Measurements from ENCODE around the gene SEMA4D. TPM values are rescaled to one million over a fixed set of nuclear protein-coding genes. Genes with fewer than 3 reads are reported as not detected.

The SEMA4D gene
- total and polyA plus RNA-seq, 9 of the 15 experiments (the other 6 are each of a cell fraction or from before 2014, with no cell fraction given), result 0.38 to 5.1 (median 1.8) TPM

GRCh38 chr9:89436326-89436725, 61.6 kb downstream of the SEMA4D start (continued):
- TF ChIP-seq ARID4B (CRISPR knock-in tag; IDR thresholded peaks at IDR 0.05), result no peak

- H4K20me1 ChIP-seq (replicated peaks; ENCODE audit: control insufficient read depth, insufficient read depth, low read length), result peaks cover 6% of the 10 kb centered on the region; the same call in 1 of the 2 replicates
- POLR2A ChIA-PET, result no interaction called here
- H3K9me3 ChIP-seq (replicated peaks; ENCODE audit: control insufficient read depth, insufficient read depth, low read depth, low read length), result no peaks in the 10 kb centered on the region
- H3K36me3 ChIP-seq (ENCODE audit: control insufficient read depth, insufficient read depth, low read length), result no peaks in the 10 kb centered on the region
- no peaks in the 10 kb centered on the region for H3K79me2 ChIP-seq (ENCODE audit: control insufficient read depth, insufficient read depth, low read length)
- FAIRE-seq, result no peak
- H2AFZ ChIP-seq (ENCODE audit: low read depth, low read length), result no peak overlapping the region
- no peak overlapping the region for H3K9ac ChIP-seq (ENCODE audit: insufficient read depth in 1 of 2, low read depth in 2 of 2, low read length in 2 of 2)
- BruUV-seq (replicated peaks), result no TSS peak
- H3K4me2 ChIP-seq (ENCODE audit: insufficient read depth, low read length), result no peak overlapping the region
- CTCF ChIA-PET (ENCODE audit: low intra/inter-chr PET ratio), result no interaction called here
- no peak overlapping the region for H3K4me3 ChIP-seq
- in situ Hi-C loops (cut with MboI), result no loop called here
- 0% methylated on average over 10 of the region's 11 CpGs for WGBS (ENCODE audit: insufficient coverage, low coverage, missing lambda C conversion rate)
- no peak for TF ChIP-seq MYBL2 (IDR thresholded peaks at IDR 0.05; ENCODE audit: low read depth)
- no peak for TF ChIP-seq MYBL2 (CRISPR knock-in tag; IDR thresholded peaks at IDR 0.05; ENCODE audit: borderline replicate concordance)
- TF ChIP-seq STAT5A (IDR thresholded peaks at IDR 0.05; ENCODE audit: borderline replicate concordance, low read length), result no peak
- TF ChIP-seq KDM5B (IDR thresholded peaks at IDR 0.05; ENCODE audit: insufficient replicate concordance, low read depth, low read length), result no peak
- no peak for TF ChIP-seq ATF1 (CRISPR knock-in tag; IDR thresholded peaks at IDR 0.05)
- no peak for TF ChIP-seq ATF1 (tag; IDR thresholded peaks at IDR 0.05)
- TF ChIP-seq ZNF696 (CRISPR knock-in tag; conservative IDR thresholded peaks at IDR 0.05), result no peak
- no peak for TF ChIP-seq ZNF695 (CRISPR knock-in tag; IDR thresholded peaks at IDR 0.05)
- no peak for TF ChIP-seq PHF21A (IDR thresholded peaks at IDR 0.05; ENCODE audit: borderline replicate concordance, low read depth)
- no peak for TF ChIP-seq U2AF1 (optimal IDR thresholded peaks at IDR 0.05; ENCODE audit: low read depth, low read length)
- no peak for TF ChIP-seq ILK (tag; IDR thresholded peaks at IDR 0.05; ENCODE audit: borderline replicate concordance, low read depth)
- TF ChIP-seq STAT5B (CRISPR knock-in tag; IDR thresholded peaks at IDR 0.05), result no peak
- H3K9me1 ChIP-seq (ENCODE audit: control insufficient read depth, insufficient read depth, low read length), result no peaks in the 10 kb centered on the region
- intact Hi-C loops (cut with micrococcal nuclease), result no loop called here
- no peak overlapping the region for H3K27ac ChIP-seq (ENCODE audit: extremely low read depth, low read depth, low read length)
- peaks cover 0 to 32% of the 10 kb centered on the region in 2 experiments; a peak in 2 of 5 replicates for H3K27me3 ChIP-seq (ENCODE audit: control insufficient read depth in 2 of 2, insufficient read depth in 2 of 2, low read length in 2 of 2)
- ATAC-seq, result peak; percentile 70
- H3K4me1 ChIP-seq (replicated peaks in 1 of 2; ENCODE audit: control insufficient read depth in 2 of 2, insufficient read depth in 2 of 2, low read length in 2 of 2), result no peaks in the 10 kb centered on the region
- peak in 2 of 4 experiments; percentile 30 to 36 for DNase-seq (ENCODE audit: extremely low read depth in 1 of 4, low spot score in 3 of 4)
These were observed 62.7 kb downstream of the SEMA4D start for GRCh38 chr9:89435071-89435823.

Measured in K562 (cell line).